Measurements from ENCODE around the gene HS6ST3. TPM values are rescaled to one million over a fixed set of nuclear protein-coding genes. Genes with fewer than 3 reads are reported as not detected.

Gene HS6ST3
- total RNA-seq, 4 donors from 2014 or later, result 0.97 to 2.2 (median 2.0) TPM

GRCh38 chr13:96426167-96426566 lies 336.3 kb downstream of the HS6ST3 start:
- DNase-seq, result no peak
- no peak for TF ChIP-seq POLR2A (IDR thresholded peaks at IDR 0.05)
- TF ChIP-seq, protein P1, sequence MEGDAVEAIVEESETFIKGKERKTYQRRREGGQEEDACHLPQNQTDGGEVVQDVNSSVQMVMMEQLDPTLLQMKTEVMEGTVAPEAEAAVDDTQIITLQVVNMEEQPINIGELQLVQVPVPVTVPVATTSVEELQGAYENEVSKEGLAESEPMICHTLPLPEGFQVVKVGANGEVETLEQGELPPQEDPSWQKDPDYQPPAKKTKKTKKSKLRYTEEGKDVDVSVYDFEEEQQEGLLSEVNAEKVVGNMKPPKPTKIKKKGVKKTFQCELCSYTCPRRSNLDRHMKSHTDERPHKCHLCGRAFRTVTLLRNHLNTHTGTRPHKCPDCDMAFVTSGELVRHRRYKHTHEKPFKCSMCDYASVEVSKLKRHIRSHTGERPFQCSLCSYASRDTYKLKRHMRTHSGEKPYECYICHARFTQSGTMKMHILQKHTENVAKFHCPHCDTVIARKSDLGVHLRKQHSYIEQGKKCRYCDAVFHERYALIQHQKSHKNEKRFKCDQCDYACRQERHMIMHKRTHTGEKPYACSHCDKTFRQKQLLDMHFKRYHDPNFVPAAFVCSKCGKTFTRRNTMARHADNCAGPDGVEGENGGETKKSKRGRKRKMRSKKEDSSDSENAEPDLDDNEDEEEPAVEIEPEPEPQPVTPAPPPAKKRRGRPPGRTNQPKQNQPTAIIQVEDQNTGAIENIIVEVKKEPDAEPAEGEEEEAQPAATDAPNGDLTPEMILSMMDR (IDR thresholded peaks at IDR 0.05 in 4 of 5, conservative IDR thresholded peaks at IDR 0.05 in 1 of 5), result no peak
- no peak for ATAC-seq
- in situ Hi-C loops (cut with MboI; ENCODE audit: low sequenced_read_pairs in 4 of 4), result no loop called here
- H3K4me1 ChIP-seq, result no peaks in the 10 kb centered on the region
- no peaks in the 10 kb centered on the region for H3K36me3 ChIP-seq
- no peak overlapping the region for H3K27ac ChIP-seq
- H3K27me3 ChIP-seq, result no peaks in the 10 kb centered on the region
- no peaks in the 10 kb centered on the region for H3K9me3 ChIP-seq
- no peak overlapping the region for H3K4me3 ChIP-seq
- intact Hi-C loops (cut with DNase I; ENCODE audit: low total_unique reads), result no loop called here

- in situ Hi-C loops (cut with MboI; ENCODE audit: low sequenced_read_pairs in 4 of 4), result no loop called here
- Histone ChIP-seq H3K36me3 (no peaks in the 10 kb centered on the region), H3K4me1 (no peaks in the 10 kb centered on the region), H3K27ac (no peak overlapping the region), H3K9me3 (no peaks in the 10 kb centered on the region), H3K4me3 (no peak overlapping the region), H3K27me3 (no peaks in the 10 kb centered on the region)
- intact Hi-C loops (cut with DNase I; ENCODE audit: low total_unique reads), result no loop called here
- TF ChIP-seq, protein P1 (IDR thresholded peaks at IDR 0.05 in 4 of 5, conservative IDR thresholded peaks at IDR 0.05 in 1 of 5), result no peak
- no peak for TF ChIP-seq POLR2A (IDR thresholded peaks at IDR 0.05)
- DNase-seq (no peak), ATAC-seq (no peak)
These were observed 339.0 kb downstream of the HS6ST3 start for GRCh38 chr13:96428911-96429310.

DNA sequence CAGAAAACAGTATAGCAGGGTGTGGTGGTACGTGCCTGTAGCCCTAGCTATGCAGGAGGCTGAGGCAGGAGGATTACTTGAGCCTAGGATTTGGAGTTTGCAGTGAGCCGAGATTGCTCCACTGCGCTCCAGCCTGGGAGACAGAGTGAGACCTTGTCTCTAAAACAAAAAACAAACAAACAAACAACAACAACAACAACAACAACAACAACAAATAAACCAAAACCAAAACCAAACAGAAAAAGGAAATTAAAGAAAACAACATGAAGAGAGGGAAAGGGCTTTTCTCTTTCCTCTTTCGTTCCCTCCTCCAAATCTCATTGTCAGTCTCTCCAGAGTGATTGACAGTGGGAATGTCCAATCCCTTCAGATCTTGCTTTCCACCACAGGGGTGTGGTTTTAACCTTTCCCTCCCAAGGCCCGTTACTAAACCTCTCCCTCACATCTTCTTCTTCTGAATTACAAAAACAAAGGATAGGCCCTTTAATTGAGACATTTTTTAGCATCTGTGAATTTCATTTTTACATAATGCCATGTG lies 341.2 kb downstream of the HS6ST3 start:
- no peaks in the 10 kb centered on the region for H3K36me3 ChIP-seq
- no peaks in the 10 kb centered on the region for H3K9me3 ChIP-seq
- H3K4me1 ChIP-seq, result no peaks in the 10 kb centered on the region
- TF ChIP-seq, protein P1 (IDR thresholded peaks at IDR 0.05 in 4 of 5, conservative IDR thresholded peaks at IDR 0.05 in 1 of 5), result no peak
- no peak for TF ChIP-seq POLR2A (IDR thresholded peaks at IDR 0.05)
- no peaks in the 10 kb centered on the region for H3K27me3 ChIP-seq
- intact Hi-C loops (cut with DNase I; ENCODE audit: low total_unique reads) (no loop called here), in situ Hi-C loops (cut with MboI; ENCODE audit: low sequenced_read_pairs in 4 of 4) (no loop called here)
- ATAC-seq (no peak), DNase-seq (no peak)
- no peak overlapping the region for H3K4me3 ChIP-seq
- H3K27ac ChIP-seq, result no peak overlapping the region

DNA sequence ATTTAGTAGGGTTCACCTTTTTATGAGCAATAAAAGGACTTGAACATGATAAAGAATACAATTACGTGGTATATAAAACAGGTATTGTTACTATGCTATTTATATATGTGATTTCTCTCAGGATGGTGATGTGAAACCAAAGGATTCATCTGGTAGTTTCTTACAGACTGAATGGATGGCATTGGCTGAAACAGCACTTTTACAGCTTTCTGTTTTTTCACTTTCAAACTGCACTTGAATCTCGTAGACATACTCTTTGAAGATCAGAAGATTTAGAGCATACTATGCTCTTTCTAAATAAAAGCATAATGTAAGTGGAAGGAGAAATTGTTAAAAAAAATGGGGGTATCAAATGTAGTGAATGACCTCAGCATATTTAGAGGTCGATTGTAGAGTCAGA lies 354.8 kb downstream of the HS6ST3 start:
- H3K27ac ChIP-seq, result no peak overlapping the region
- no peaks in the 10 kb centered on the region for H3K27me3 ChIP-seq
- H3K36me3 ChIP-seq, result no peaks in the 10 kb centered on the region
- ATAC-seq (no peak), DNase-seq (no peak)
- intact Hi-C loops (cut with DNase I; ENCODE audit: low total_unique reads), result no loop called here
- TF ChIP-seq, protein P1 (IDR thresholded peaks at IDR 0.05 in 4 of 5, conservative IDR thresholded peaks at IDR 0.05 in 1 of 5), result no peak
- TF ChIP-seq POLR2A (IDR thresholded peaks at IDR 0.05), result no peak
- H3K9me3 ChIP-seq, result no peaks in the 10 kb centered on the region
- in situ Hi-C loops (cut with MboI; ENCODE audit: low sequenced_read_pairs in 4 of 4), result no loop called here
- H3K4me1 ChIP-seq, result no peaks in the 10 kb centered on the region
- H3K4me3 ChIP-seq, result no peak overlapping the region

DNA sequence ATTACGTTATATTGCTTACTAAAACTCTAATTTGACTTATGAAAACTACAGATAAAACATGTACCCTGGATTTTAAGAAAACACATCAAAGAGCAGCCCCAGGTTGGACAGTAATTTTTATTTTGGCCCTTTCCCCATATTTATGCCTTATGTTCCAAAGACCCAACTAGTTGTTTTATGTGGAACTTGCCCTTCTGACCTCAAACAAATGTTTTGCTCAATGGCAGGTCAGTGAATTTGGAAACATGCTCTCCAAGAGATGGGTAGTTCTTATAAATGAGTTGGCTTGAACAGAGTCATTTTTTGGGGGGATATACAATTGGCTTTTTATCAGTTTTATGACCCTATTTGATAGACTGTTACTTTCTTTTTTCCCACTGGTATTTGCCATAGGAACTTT lies 360.0 kb downstream of the HS6ST3 start:
- intact Hi-C loops (cut with DNase I; ENCODE audit: low total_unique reads) (no loop called here), in situ Hi-C loops (cut with MboI; ENCODE audit: low sequenced_read_pairs in 4 of 4) (no loop called here)
- H3K4me1 ChIP-seq, result no peaks in the 10 kb centered on the region
- no peaks in the 10 kb centered on the region for H3K9me3 ChIP-seq
- DNase-seq, result no peak
- H3K36me3 ChIP-seq, result no peaks in the 10 kb centered on the region
- no peak for ATAC-seq
- H3K27ac ChIP-seq, result no peak overlapping the region
- H3K27me3 ChIP-seq, result no peaks in the 10 kb centered on the region
- no peak for TF ChIP-seq POLR2A (IDR thresholded peaks at IDR 0.05)
- TF ChIP-seq, protein P1 (IDR thresholded peaks at IDR 0.05 in 4 of 5, conservative IDR thresholded peaks at IDR 0.05 in 1 of 5), result no peak
- no peak overlapping the region for H3K4me3 ChIP-seq
